DMS 273 (cell line): ENCODE measurements around the gene STARD5.
A peak's percentile ranks its signal among the peaks of the same experiment; 100 is the strongest.
"Not testable (repeated sequence)": the region's sequence is repeated elsewhere in the genome, so short reads cannot be mapped to it uniquely, and the experiment has no call there.

Experiments
- DNase-seq: peaks from one replicate; lab custom pipeline; 2025; ENCODE audit not compliant: unreplicated experiment; lab: John Stamatoyannopoulos, UW

Gene STARD5

DNA sequence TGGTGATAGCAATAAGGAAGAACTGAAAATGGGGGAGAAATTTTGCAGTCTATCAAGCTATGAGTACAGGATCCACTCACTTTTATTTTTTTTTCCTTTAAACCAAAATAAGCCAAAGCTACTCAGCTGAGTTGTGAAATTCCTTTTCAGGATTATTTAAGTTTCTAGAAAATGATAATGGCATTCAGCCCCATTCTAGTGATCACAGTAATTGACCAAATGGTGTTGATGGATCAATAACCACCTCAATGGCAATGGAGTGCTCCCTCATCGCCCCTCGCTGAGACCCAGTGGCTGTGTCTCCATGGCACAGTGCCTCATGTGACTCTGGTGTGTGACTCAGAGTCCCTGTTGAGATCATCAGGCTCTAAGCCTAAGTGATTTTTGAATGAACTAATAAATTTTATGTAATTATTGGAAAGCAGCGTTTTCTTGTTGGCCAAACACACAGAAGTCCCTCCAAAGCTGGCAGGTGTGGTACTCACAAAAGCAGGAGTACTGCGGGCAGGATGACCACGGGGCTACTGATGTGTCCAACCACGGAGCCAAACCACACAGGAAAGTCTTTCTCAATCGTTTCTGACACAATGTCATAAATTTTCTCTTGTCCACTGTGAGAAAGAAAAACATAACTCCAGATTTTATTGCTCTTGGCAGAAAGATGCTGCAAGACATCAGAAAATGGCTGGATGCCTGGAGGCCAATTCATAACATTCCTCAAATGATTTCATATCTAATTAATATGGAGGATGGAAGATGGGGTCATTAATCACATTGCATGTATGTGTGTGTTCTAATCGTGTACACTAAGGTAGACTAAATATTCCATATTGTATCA lies 14.4 kb upstream of the STARD5 start:
- DNase-seq = no peak

DNA sequence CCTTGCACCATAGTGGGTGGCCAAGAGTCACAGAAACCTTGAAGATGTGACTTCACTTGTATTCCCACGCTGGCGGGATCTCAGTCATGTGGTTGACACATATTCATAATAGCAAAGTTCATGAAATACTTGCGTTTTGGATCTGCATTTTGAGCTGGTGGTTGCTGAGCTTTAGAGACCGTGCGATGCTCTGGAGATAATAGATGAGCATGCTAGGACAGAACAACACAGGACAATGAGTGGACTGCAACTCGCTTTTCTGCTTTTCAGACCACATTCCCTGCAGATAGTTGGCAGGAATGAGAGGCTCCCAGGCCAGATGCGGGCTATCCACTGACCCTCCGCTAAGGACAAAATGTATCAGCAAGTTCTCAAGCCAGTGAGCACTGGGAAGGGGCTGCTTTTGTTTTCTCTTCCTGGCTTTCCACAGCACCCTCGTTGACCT lies 13.8 kb upstream of the STARD5 start:
- no peak for DNase-seq

DNA sequence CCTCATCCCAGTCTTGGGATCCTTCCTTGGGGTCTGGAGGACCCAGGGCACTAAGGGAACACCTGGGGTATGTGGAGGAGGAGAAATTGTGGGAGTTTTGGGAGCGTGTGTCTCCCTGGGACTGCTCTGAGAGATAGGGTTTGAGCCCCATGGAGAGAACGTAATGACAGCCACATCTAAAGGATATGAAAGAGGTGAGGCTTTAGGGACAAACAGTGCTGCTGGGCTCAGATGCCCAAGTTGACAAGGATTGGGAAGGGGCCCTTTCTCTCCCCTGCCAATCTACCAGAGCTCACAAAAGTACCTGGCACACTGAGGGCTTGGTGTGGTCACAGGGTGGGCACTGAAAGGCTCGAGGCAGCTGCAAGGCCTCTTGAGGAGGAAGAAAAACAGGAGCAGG lies 13.3 kb upstream of the STARD5 start:
- no peak for DNase-seq

DNA sequence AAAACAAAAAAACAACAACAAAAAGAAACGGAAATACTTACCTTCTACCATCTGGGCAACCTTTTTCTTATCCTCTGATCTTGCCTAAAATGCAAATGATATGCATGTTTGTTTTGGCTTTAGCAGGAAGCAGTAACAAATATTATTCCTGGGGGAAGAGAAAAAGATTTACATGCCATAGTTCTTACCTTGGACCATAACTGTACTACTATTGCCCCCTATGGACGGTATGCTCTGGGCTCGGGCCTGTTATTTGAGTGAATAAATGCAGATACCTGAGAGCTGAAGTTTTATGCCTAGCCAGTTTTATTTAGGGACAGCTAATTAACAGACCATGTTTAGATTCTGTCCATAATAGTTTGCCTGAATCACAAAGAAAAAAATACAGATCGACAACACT lies 12.6 kb upstream of the STARD5 start:
- DNase-seq = peak; percentile 3

DNA sequence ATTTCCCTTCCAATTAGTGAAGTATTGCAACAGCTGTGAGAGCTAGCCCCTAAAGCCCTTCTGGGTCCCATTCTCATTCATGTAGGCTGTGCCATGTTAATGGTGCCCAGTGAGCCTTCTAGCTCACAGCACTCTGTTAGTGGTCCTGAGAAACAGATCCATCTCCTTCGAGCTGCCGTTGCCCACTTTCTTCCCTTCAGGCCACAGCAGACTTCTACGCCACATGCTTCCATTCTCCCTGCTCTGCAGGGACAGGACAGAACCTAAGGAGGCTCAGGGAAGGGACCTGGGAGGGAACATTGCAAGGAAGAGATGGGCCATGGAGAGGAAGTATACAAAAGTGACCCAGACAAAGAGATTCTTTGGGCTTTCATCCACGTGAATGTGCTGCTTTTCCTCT lies 11.7 kb upstream of the STARD5 start:
- no peak for DNase-seq

DNA sequence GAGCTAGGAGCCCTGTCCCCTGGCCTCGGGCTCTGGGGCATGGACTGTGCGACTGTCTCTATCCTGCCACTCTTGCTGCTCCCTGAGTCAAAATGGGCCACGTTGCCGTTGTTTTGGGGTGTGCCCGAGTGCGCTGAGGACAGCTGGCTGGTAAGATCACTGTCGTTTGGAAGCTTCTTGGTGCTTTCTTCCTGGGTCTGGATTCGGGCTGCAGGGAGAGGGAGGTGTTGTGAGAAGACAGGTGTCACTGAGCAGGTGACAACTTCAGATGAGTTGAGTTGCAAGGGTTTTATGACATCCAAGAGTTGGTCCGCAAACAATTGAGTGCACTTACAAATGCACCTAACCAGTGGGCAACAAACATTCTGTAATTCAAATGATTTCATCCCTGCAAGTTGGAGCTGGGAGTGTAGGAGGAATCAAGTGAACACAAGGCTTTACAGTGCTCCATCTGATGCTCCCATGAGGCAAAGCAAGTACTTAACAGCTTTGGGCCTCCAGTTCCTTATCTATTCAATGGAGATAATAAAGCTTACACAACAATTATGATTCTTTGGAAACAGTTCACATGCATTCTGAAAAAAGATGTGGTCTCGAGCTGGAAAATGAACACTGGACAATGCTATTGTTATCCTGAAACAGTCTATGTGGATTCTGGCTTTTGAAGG lies 11.0 kb upstream of the STARD5 start:
- no peak for DNase-seq

DNA sequence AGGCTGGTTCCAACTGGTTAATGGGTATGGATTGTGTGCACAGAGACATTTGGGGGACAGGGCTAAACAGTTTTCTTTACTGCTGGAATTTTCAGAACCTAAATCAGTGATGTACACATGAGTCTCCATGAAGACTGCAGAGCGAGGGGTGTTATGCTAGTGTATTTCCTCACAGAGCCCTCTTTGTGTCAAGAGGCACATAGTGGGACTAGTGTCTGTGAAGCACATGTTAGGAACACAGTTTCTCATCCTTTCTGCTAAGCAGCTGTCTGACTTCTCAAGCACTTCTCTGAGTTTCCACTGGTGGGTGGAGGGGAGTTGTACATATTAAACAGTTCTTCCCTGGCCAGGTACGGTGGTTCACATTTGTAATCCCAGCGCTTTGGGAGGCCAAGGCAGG lies 9.4 kb upstream of the STARD5 start:
- DNase-seq = no peak

DNA sequence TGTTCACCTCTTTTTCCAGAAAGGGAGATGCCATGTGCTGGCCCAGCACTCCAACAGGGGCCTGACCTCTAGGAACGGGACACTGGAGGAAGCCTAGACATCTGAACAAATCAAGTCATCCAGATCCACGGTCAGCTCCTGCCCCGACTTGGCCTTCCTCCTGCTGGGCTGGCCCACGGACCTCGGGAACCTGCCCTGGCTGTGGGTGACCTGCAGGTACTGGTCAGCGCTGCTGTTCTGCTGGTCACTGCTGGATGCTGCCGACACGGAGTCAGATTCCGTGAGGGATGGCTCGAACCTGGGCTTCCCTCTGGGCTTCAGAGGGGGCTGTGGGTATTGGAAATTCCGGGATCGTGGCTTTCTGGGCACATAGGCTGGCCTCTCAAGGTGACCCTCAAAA lies 8.4 kb upstream of the STARD5 start:
- no peak for DNase-seq

DNA sequence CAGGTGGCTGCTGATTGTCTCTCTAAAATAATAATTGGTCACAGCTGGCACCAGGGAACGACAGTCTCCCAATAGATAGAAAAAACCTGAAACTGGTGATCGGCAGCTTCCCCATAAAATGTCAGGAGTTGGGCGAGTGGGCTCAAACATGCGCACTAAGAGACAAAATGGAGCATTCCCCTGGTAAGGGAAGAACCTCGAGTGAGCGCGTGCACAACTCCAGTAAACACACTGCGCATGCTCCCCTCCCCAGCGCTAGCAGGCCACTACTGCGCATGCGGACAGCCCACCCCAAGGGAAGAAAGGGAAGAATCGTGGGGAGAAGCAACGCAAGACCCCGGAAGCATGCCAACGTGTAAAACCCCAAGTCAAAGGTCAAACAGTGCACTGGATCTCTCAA lies 7.7 kb upstream of the STARD5 start:
- no peak for DNase-seq

DNA sequence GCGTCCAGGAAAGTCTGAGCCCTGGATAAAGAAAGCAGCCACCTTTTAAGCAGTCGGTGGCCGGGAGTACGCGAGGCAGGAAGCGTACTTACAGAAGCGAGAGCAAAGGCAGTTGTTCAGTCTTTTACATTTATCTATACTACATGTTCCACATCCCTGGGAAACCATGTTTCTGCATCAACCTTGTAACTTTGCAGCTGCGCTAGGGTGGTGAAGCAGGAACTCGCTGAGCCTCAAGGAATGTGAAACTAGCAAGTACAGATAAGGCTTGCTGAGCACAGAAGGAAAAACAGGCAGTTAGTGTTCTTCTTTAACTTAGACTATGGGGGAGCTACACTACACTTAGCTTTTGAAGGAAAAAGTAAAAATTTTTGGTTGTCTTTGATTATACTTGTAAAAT lies 7.2 kb upstream of the STARD5 start:
- not testable (repeated sequence) for DNase-seq

DNA sequence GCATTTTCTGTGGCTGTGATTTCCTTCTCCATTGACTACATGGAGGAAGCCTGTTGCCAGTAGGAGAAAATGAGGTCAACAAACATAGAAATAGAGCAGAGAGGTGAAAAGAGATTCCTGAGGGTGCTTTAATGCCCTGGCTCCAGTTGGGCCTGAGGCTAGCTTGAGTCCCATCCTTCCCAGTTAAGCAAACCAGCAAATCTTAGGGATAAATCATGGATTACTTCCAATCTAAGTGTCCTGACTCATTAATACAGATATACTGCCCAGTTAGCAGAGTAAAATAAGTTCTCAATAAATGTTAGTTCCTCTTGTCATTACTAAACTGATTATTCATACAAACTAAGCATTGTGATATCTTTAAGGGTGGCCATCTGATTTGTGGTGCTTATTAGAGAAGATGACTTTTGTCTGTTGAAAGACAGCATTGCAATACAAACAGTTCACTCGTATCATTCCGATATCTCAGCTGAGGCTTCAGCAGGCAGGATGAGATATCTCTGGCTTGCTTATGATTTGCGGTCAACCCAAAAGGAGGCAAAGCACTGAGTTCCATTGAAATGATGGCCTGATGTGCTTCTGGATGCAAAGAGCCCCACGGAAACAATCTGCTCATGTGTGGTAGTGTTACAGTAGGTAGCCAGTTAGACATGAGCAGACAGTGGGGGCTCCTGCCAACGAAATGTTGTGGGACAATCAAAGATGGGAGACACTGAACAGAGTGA lies 6.6 kb upstream of the STARD5 start:
- no peak for DNase-seq

DNA sequence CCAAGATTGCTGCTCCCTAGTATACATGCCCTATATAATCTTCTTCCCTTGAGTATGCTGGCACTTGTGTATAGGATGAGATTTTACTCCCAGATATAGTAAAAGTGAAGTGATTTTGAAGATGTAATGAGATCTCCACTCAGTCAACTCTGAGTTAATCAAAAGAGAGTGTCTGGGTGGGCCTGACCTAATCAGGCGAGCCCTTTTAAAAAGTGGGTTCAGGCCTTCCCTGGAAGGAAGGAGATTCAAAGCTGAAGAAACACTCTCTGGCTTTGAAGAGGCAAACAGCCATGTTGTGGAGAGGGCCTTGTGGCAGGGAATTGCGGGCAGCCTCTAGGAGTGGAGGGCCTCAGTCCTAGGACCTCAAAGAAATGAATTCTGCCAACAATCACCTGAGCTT lies 5.5 kb upstream of the STARD5 start:
- no peak for DNase-seq

DNA sequence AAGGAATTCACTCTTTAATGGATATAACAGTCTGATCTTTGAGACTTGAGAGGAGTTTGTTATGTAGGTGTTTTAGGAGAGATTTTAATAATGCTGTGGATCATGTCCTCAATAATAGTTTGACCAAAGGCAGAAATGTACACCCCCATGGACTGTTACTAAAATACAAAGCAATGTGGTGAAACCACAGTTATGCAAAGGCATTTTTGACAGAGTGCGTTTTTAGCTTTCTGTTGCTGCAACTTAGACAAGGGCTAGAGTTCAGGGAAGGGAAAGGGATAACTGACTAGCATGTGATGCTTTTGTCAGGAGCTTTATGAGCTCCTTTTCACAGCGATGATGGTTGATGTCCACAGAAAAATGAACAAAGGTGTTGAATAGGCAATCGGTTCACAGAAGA lies 3.6 kb upstream of the STARD5 start:
- DNase-seq = no peak

DNA sequence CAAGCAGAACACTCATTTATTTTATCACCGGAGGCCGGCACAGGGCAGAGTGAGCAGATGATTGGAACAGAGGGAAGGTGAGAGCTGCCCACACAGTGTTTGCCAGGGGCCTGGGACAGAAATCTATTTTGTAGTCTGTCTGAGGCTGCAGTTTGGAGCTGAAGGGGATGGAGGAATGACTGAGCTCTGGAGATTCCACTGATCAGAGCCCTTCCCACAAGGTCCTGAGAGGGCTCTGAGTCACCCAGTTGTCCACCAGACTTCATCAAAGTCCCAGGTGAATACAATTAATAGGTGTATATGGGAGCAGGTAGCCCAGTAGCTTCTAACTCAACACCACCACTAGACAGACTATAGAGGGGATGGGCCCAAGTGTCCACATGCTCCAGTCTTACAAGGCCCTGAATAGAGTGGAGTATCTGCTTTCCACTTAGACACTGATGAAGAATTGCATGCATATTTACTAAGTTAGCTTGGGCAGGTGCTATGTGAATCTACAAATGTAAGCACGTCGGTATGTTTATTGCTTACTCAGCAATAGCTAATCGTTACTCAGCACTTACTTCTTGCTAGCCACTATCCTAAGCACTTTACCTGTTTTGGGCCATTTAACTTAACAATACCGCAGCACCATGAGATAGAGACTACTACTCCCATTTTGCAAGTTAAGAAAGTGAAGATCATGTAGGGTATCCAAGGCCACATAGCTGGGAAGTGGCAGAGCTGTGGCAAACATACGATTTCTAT lies 2.7 kb upstream of the STARD5 start:
- no peak for DNase-seq

DNA sequence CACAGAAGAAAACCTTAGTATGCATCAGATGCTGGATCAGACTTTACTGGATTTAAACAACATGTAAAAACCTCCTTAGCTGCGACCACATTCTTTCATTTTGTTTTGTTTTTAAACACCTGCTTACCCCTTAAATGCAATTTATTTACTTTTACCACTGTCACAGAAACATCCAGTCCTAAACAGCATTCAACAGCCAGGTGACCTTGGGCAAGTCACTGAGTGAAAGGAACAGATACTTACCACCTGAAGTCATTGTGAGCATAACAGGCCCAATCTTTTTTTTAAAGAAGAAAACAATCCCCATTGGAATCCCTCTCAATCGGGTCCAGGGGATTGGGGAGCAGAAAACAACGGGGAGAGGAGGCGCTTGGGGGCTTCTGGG lies 390 bp downstream of the STARD5 start:
- no peak for DNase-seq

DNA sequence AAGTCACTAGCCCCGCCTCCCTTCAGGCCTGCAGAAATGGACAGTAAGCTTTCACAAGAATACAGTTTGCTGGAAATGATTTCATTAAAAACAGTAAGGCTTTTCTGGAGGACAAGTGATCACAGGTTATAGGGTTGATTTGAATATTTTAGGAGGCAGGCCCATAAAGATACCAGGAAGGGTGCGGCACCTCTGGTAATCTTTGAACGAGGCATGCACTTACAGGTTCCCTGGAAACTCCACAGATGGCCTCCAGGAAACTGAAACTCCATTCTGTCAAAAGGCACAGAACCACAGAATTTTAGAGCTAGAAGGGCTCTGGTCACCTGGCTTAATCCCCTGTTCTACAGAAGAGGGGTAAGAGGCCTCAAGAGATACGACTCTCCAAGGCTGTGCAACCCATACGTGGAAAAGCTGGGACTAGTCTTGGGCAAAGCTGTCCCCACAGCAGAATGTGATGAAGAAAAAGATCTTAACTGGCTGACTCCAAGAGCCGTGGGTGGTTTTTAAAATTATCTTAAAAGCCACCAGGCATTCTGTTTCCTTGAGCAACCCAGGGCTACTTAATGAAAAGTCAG lies 1.2 kb downstream of the STARD5 start:
- no peak for DNase-seq

DNA sequence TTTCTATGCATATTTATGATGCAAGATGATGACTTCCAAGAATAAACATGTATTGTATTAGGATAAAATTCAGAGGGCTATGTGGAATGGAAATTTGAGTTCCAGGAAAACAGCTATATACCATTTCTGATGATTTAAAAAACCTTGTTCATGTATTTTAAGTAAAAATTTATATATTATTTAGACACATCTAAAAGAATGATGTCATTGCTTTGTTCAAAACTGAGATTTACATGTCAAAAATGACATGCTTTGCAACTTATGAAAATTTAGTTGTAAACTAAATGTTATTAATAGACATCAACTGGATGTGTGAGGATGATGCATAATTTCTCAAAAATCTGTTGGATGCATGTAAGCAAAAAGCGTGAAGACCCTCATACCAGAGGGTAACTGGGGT lies 2.3 kb downstream of the STARD5 start:
- DNase-seq = no peak

DNA sequence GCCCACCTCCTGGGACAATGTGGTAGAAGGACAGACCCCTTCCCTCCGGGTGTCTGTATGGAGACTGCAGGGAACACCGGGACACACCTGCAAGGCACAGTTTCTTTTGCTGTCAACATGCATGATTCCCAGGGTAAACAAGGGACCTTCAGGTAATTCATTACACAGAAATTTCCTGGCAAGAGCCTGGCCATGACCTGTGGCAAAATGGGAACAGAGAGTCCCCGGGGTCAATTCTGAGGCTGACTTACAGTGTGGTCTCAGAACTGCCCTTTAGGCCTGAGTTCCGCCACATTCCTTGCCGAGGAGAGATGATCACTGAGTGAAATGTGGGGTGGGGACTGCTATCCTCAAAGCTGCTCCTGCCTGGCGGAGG lies 6.3 kb downstream of the STARD5 start:
- no peak for DNase-seq

DNA sequence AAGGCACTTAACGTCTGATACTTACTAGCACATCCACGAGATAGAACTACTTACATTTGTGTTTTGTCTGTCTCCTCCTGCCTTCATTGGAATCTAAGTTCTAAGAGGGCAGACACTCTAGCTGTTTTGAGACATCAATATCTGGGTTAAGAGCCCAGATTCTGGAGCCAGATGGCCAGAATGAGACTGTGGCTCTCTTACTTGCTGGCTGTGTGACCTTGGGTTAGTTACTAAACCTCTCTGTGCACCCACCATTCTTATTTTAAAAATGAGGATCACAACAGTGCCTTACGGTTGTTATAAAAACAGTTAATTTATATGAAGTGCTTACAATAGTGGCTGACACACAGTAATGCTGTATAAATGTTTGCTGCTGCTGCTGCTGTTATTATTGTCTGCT lies 7.7 kb downstream of the STARD5 start:
- DNase-seq = no peak

DNA sequence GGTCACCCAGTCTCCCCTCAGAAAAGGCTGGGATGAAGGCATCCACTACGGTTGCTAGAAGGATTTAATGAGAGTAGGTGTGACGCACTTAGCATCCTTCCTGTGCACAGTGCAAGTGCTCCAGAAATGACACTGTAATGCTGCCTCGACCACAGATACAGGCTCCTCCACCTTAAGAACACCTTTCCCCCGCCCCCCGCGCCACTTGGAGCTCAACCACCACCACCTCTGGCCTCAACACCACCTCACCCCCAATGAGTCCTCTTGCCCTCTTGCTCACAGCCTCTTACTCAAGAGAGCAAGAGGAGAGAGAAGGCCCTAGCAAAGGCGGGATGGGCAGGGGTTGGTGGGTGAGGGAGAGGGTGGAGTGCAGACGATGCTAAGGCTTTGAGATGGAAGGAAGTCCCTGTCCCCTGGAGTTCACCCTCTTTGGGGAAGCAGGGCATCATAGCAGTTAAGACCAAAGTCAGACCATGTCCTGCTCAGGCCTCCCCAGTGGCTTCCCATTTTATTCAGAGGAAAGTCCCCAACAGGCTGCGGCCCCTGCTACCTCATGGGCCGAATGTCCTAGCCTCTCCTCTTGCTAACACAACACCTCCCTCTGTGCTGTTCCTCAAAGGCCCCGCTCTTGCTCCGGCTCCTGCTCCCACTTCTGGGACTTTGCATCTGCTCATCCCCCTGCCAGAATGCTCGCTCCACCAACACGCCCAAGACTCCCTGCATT lies 8.3 kb downstream of the STARD5 start:
- no peak for DNase-seq
